Body of pancreas (tissue), 4 donors: ENCODE measurements around the gene LRP1-AS. TPM values are rescaled to one million over a fixed set of nuclear protein-coding genes. Genes with fewer than 3 reads are reported as not detected.

ENCODE experiments used
- ATAC-seq: fragments of 150-250 bp; one replicate; pipeline ENCODE4 v1.9.1; 2016
- DNase-seq, 4 donors: peaks; one replicate each; pipeline ENCODE4 v3.0.0-alpha.2; 2019
- H3K27ac ChIP-seq, 4 donors: fragments of 200-600 bp; sonication (generic); 1 replicate in 3 of 4; 2 replicates in 1 of 4; pipeline versions ENCODE4 v1.5.1 to v1.6.1; 2016 to 2019; ENCODE audit warnings: mild to moderate bottlenecking in 1 of 4, mixed read lengths in 1 of 4, moderate library complexity in 1 of 4
- H3K27me3 ChIP-seq, 2 donors: fragments of 200-600 bp; sonication (generic); one replicate each; pipeline ENCODE4 v1.6.0; 2016; ENCODE audit warnings: mild to moderate bottlenecking in 1 of 2
- H3K36me3 ChIP-seq, 2 donors: fragments of 200-600 bp; sonication (generic); replicated peaks in 1 of 2; 2 replicates each; pipeline ENCODE4 v1.5.1; 2016; ENCODE audit warnings: low read depth in 2 of 2; ENCODE audit not compliant: insufficient read depth in 1 of 2
- H3K4me1 ChIP-seq: fragments of 200-600 bp; sonication (generic); one replicate; pipeline ENCODE4 v1.6.0; 2016
- H3K4me3 ChIP-seq, 2 donors: fragments of 200-600 bp; sonication (generic); 1 replicate in 1 of 2; 2 replicates in 1 of 2; pipeline ENCODE4 v1.5.1; 2016 to 2019
- H3K9me3 ChIP-seq, 3 donors: fragments of 200-600 bp; sonication (generic); 1 replicate in 2 of 3; 2 replicates in 1 of 3; pipeline ENCODE4 v1.5.1; 2016
- CTCF ChIP-seq, 7 experiments: fragments of 450-650 bp in 4 of 7; fragments of 200-600 bp in 3 of 7; sonication (generic) in 3 of 7; IDR thresholded peaks; one replicate each; pipeline ENCODE4 v1.5.1; 2016 to 2019; ENCODE audit warnings: antibody characterized with exemption in 7 of 7
- POLR2A ChIP-seq, 3 donors: fragments of 450-650 bp; IDR thresholded peaks; one replicate each; pipeline ENCODE4 v1.6.1; 2016; ENCODE audit warnings: antibody characterized with exemption in 3 of 3, mild to moderate bottlenecking in 2 of 3
- WGBS, 2 donors: methylation state at CpG; one replicate each; pipeline ENCODE4 v1.1.5; 2017; 5-methylcytosine and 5-hydroxymethylcytosine counted together
- intact Hi-C: fragments of 100-400 bp; cut with DNase I; formaldehyde crosslinking; loops from one replicate; pipeline ENCODE4 v1.15.1; 2023
- total RNA-seq, 2 donors: library from RNA; depleted of rRNA; stranded (reverse); fragments of >200 nt; gene quantifications; one replicate each; pipeline ENCODE4 v1.1.0, GENCODE V29; 2016

LRP1-AS gene
- total RNA-seq, 2 donors from 2014 or later: not detected

GRCh38 chr12:57106021-57106708, 41.3 kb downstream of the LRP1-AS start:
- no peak overlapping the region for H3K27ac ChIP-seq
- TF ChIP-seq POLR2A (IDR thresholded peaks at IDR 0.05): no peak
- no peak for TF ChIP-seq CTCF (IDR thresholded peaks at IDR 0.05)
- DNase-seq (no peak), ATAC-seq (no peak)
- H3K36me3 ChIP-seq: peaks cover 0 to 9% of the 10 kb centered on the region in 2 donors
- peaks cover 17% of the 10 kb centered on the region for H3K4me1 ChIP-seq
- intact Hi-C loops: loop anchor here (5.0 kb wide), 1 partner anchor 34 kb away; no protein-coding TSS in a partner anchor
- H3K9me3 ChIP-seq: no peaks in the 10 kb centered on the region
- no peak overlapping the region for H3K4me3 ChIP-seq
- WGBS, 2 donors: 75 to 87% methylated on average over 9 of the region's 9 CpGs
- H3K27me3 ChIP-seq: no peaks in the 10 kb centered on the region

GRCh38 chr12:57105011-57105753, 42.2 kb downstream of the LRP1-AS start:
- no peak overlapping the region for H3K4me3 ChIP-seq
- no peak for ATAC-seq
- no peaks in the 10 kb centered on the region for H3K27me3 ChIP-seq
- TF ChIP-seq CTCF (IDR thresholded peaks at IDR 0.05): no peak
- TF ChIP-seq POLR2A (IDR thresholded peaks at IDR 0.05): no peak
- DNase-seq: no peak
- 91 to 98% methylated on average over 8 to 14 of the region's 14 CpGs for WGBS, 2 donors
- peaks cover 14% of the 10 kb centered on the region for H3K4me1 ChIP-seq
- H3K27ac ChIP-seq: no peak overlapping the region
- no peaks in the 10 kb centered on the region for H3K9me3 ChIP-seq
- intact Hi-C loops: loop anchor here (5.0 kb wide), 1 partner anchor 33 kb away; no protein-coding TSS in a partner anchor
- H3K36me3 ChIP-seq: peaks cover 0 to 10% of the 10 kb centered on the region in 2 donors

- no peak for TF ChIP-seq CTCF (IDR thresholded peaks at IDR 0.05)
- no peak for TF ChIP-seq POLR2A (IDR thresholded peaks at IDR 0.05)
- H3K9me3 ChIP-seq: no peaks in the 10 kb centered on the region
- H3K36me3 ChIP-seq: peaks cover 0 to 11% of the 10 kb centered on the region in 2 donors
- no peak for DNase-seq
- H3K4me1 ChIP-seq: peaks cover 6% of the 10 kb centered on the region
- H3K27ac ChIP-seq: no peak overlapping the region
- no peaks in the 10 kb centered on the region for H3K27me3 ChIP-seq
- 93 to 94% methylated on average over 11 to 12 of the region's 12 CpGs for WGBS, 2 donors
- no peak overlapping the region for H3K4me3 ChIP-seq
- ATAC-seq: no peak
- intact Hi-C loops: no loop called here
Measured at GRCh38 chr12:57104292-57104910, 43.0 kb downstream of the LRP1-AS start.

- intact Hi-C loops: no loop called here
- Histone ChIP-seq H3K9me3 (no peaks in the 10 kb centered on the region), H3K4me3 (no peak overlapping the region), H3K27ac (no peak overlapping the region), H3K27me3 (no peaks in the 10 kb centered on the region), H3K36me3 (peaks cover 0 to 11% of the 10 kb centered on the region in 2 donors), H3K4me1 (peaks cover 4% of the 10 kb centered on the region)
- TF ChIP-seq CTCF (IDR thresholded peaks at IDR 0.05): no peak
- no peak for TF ChIP-seq POLR2A (IDR thresholded peaks at IDR 0.05)
- no peak for DNase-seq
- no peak for ATAC-seq
- WGBS, 2 donors: 77 to 84% methylated on average over 7 of the region's 7 CpGs
Measured at GRCh38 chr12:57103856-57104255, 43.6 kb downstream of the LRP1-AS start.
